GM23338 (cell line): ENCODE results near the gene TCTA. TPM values are rescaled to one million over a fixed set of nuclear protein-coding genes. Genes with fewer than 3 reads are reported as not detected.

Experiments used
- ATAC-seq: fragments of 200-7000 bp; cut with Tn5 transposase; 3 replicates; pipeline ENCODE4 v1.9.1; 2020
- DNase-seq: peaks from one replicate; pipeline ENCODE4 v3.0.0-alpha.2; 2015; ENCODE audit warnings: low spot score
- H2AFZ ChIP-seq: fragments of 200-600 bp; sonication (generic); 2 replicates; pipeline ENCODE4 v1.8.0; 2016; ENCODE audit warnings: antibody characterized with exemption, mild to moderate bottlenecking, moderate library complexity
- H3F3A ChIP-seq: fragments of 200-600 bp; sonication (generic); replicated peaks from 2 replicates; pipeline ENCODE4 v1.8.0; 2017; ENCODE audit warnings: antibody characterized with exemption, mixed run types, low read depth
- H3K27ac ChIP-seq: fragments of 200-600 bp; sonication (generic); 2 replicates; pipeline ENCODE4 v1.6.1; 2016; ENCODE audit warnings: low read depth
- H3K27me3 ChIP-seq: fragments of 200-600 bp; sonication (generic); 2 replicates; pipeline ENCODE4 v1.8.0; 2016; ENCODE audit warnings: mild to moderate bottlenecking, mixed run types, moderate library complexity; ENCODE audit not compliant: insufficient read depth
- H3K36me3 ChIP-seq: fragments of 200-600 bp; sonication (generic); 2 replicates; pipeline ENCODE4 v1.8.0; 2016; ENCODE audit warnings: mild to moderate bottlenecking; ENCODE audit not compliant: insufficient read depth
- H3K4me1 ChIP-seq: fragments of 200-600 bp; sonication (generic); 2 replicates; pipeline ENCODE4 v1.8.0; 2016; ENCODE audit warnings: mild to moderate bottlenecking, moderate library complexity; ENCODE audit not compliant: insufficient read depth
- H3K4me2 ChIP-seq: fragments of 200-600 bp; sonication (generic); 2 replicates; pipeline ENCODE4 v1.7.1; 2017; ENCODE audit warnings: mixed run types
- H3K4me3 ChIP-seq: fragments of 200-600 bp; sonication (generic); 2 replicates; pipeline ENCODE4 v1.6.1; 2016; ENCODE audit warnings: mixed run types
- H3K79me2 ChIP-seq: fragments of 200-600 bp; sonication (generic); replicated peaks from 2 replicates; pipeline ENCODE4 v1.8.0; 2017; ENCODE audit warnings: mild to moderate bottlenecking; ENCODE audit not compliant: insufficient read depth
- H3K9me2 ChIP-seq: fragments of 200-600 bp; sonication (generic); 2 replicates; pipeline ENCODE4 v1.8.0; 2017; ENCODE audit not compliant: insufficient read depth
- H4K20me1 ChIP-seq: fragments of 200-600 bp; sonication (generic); replicated peaks from 2 replicates; pipeline ENCODE4 v1.8.0; 2017; ENCODE audit warnings: mild to moderate bottlenecking; ENCODE audit not compliant: insufficient read depth
- H3K27ac Mint-ChIP-seq: 2 replicates; pipeline ENCODE4 v1.8.0; 2020; ENCODE audit warnings: inconsistent platforms, mild to moderate bottlenecking, moderate library complexity, mixed read lengths
- H3K27me3 Mint-ChIP-seq: 3 replicates; pipeline ENCODE4 v1.8.0; 2022; ENCODE audit warnings: low read depth, mild to moderate bottlenecking, moderate library complexity, mixed read lengths, inconsistent platforms; ENCODE audit not compliant: insufficient read depth, poor library complexity
- H3K36me3 Mint-ChIP-seq: 3 replicates; pipeline ENCODE4 v1.8.0; 2021; ENCODE audit warnings: low read depth, mild to moderate bottlenecking, inconsistent platforms, moderate library complexity, mixed read lengths
- H3K4me1 Mint-ChIP-seq: 3 replicates; pipeline ENCODE4 v1.8.0; 2020; ENCODE audit warnings: mild to moderate bottlenecking, inconsistent platforms, mixed read lengths
- H3K4me3 Mint-ChIP-seq: 3 replicates; pipeline ENCODE4 v1.8.0; 2021; ENCODE audit warnings: moderate library complexity, mild to moderate bottlenecking, inconsistent platforms, mixed read lengths
- H3K9me3 Mint-ChIP-seq: 3 replicates; pipeline ENCODE4 v1.8.0; 2020; ENCODE audit warnings: moderate library complexity, mild to moderate bottlenecking, inconsistent platforms, mixed read lengths
- ETS1 ChIP-seq: IDR thresholded peaks from 2 replicates; pipeline ENCODE4 v1.6.1; 2016; ENCODE audit warnings: antibody characterized with exemption
- JUNB ChIP-seq: IDR thresholded peaks from one replicate; pipeline ENCODE4 v1.6.1; 2016; ENCODE audit warnings: antibody characterized with exemption; ENCODE audit not compliant: unreplicated experiment
- NANOG ChIP-seq: IDR thresholded peaks from 2 replicates; pipeline ENCODE4 v1.6.1; 2016; ENCODE audit warnings: antibody characterized with exemption, borderline replicate concordance
- POLR2AphosphoS5 ChIP-seq: IDR thresholded peaks from 2 replicates; pipeline ENCODE4 v1.6.1; 2016; ENCODE audit warnings: antibody characterized with exemption, low read depth
- ZNF114 ChIP-seq: fragments of 250-450 bp; sonication (Bioruptor Pico); IDR thresholded peaks from 2 replicates; pipeline ENCODE4 v1.5.0; 2020; ENCODE audit warnings: mild to moderate bottlenecking, moderate library complexity
- ZNF462 ChIP-seq: fragments of 250-450 bp; sonication (Bioruptor Pico); IDR thresholded peaks from 2 replicates; pipeline ENCODE4 v1.5.0; 2020; ENCODE audit warnings: mild to moderate bottlenecking, moderate library complexity
- polyA plus RNA-seq: library from polyadenylated mRNA; unstranded; fragments of >200 nt; fragmentation: Nextera tagmentation; extraction: Ambion mirVana; gene quantifications from 2 replicates; pipeline ENCODE4 v1.2.1, GENCODE V29; 2016
- total RNA-seq: library from RNA; depleted of rRNA; stranded (reverse); fragments of >200 nt; shearing (Covaris generic); gene quantifications from 2 replicates; pipeline ENCODE4 v1.2.3, GENCODE V29; 2014

TCTA gene
- total and polyA plus RNA-seq, 2 experiments from 2014 or later = 4.0 to 5.0 TPM

GRCh38 chr3:49410066-49410845 lies 2.0 kb upstream of the TCTA start:
- DNase-seq (no peak), ATAC-seq (no peak)
- Histone ChIP-seq H3K79me2 (peaks cover 61% of the 10 kb centered on the region), H3K36me3 (no peaks in the 10 kb centered on the region), H3K4me3 (peak overlapping the region; percentile 84), H3K4me1 (peaks cover 12% of the 10 kb centered on the region), H2AFZ (no peak overlapping the region), H3K27ac (peak overlapping the region; percentile 10), H3K27me3 (no peaks in the 10 kb centered on the region), H3F3A (peaks cover 10% of the 10 kb centered on the region), H3K4me2 (peak overlapping the region; percentile 89), H4K20me1 (peaks cover 55% of the 10 kb centered on the region), H3K9me2 (no peaks in the 10 kb centered on the region)
- peaks cover 17% of the 10 kb centered on the region for H3K36me3 Mint-ChIP-seq
- H3K27me3 Mint-ChIP-seq = peaks cover 6% of the 10 kb centered on the region
- no peaks in the 10 kb centered on the region for H3K9me3 Mint-ChIP-seq
- peaks cover 22% of the 10 kb centered on the region for H3K4me1 Mint-ChIP-seq
- no peak overlapping the region for H3K27ac Mint-ChIP-seq
- H3K4me3 Mint-ChIP-seq = peak overlapping the region; percentile 94
- TF ChIP-seq ETS1 (no peak), ZNF114 (no peak), POLR2AphosphoS5 (no peak), NANOG (no peak), ZNF462 (CRISPR knock-in tag) (no peak), JUNB (no peak)
